OCI-LY3 (cell line): ENCODE results near the gene SERPINA4.

Experiments
- H2AFZ ChIP-seq: fragments of 200-600, 300-600 bp; shearing (Covaris generic); 2 replicates; pipeline ENCODE4 v1.6.0; 2014; ENCODE audit warnings: antibody characterized with exemption, low read depth, low read length
- H3K27ac ChIP-seq: fragments of 200-600, 300-600 bp; sonication (generic); 2 replicates; pipeline ENCODE4 v1.5.1; 2014; ENCODE audit warnings: mild to moderate bottlenecking, low read length, moderate library complexity, mixed read lengths
- H3K27me3 ChIP-seq: fragments of 200-600, 300-600 bp; sonication (generic); 2 replicates; pipeline ENCODE4 v1.6.1; 2014; ENCODE audit warnings: low read depth, low read length, mixed read lengths
- H3K36me3 ChIP-seq: fragments of 200-600, 300-600 bp; sonication (generic); replicated peaks from 2 replicates; pipeline ENCODE3; 2014; ENCODE audit warnings: low read depth, low read length, mixed read lengths
- H3K4me1 ChIP-seq: fragments of 300-600, 200-600 bp; sonication (generic); 2 replicates; pipeline ENCODE4 v1.6.1; 2014; ENCODE audit warnings: low read length, mixed read lengths
- H3K4me2 ChIP-seq: fragments of 200-600, 300-600 bp; sonication (generic); 2 replicates; pipeline ENCODE4 v1.6.1; 2014; ENCODE audit warnings: low read length, mixed read lengths
- H3K4me3 ChIP-seq: fragments of 300-600, 200-600 bp; sonication (generic); 2 replicates; pipeline ENCODE4 v1.5.1; 2014; ENCODE audit warnings: antibody characterized with exemption, mild to moderate bottlenecking, low read length, moderate library complexity
- H3K79me2 ChIP-seq: fragments of 300-600, 200-600 bp; shearing (Covaris generic); 2 replicates; pipeline ENCODE4 v1.6.1; 2014; ENCODE audit warnings: mild to moderate bottlenecking, low read length, mixed read lengths
- H3K9ac ChIP-seq: fragments of 300-600, 200-600 bp; shearing (Covaris generic); 2 replicates; pipeline ENCODE4 v1.6.0; 2014; ENCODE audit warnings: mild to moderate bottlenecking, low read length, moderate library complexity
- H3K9me3 ChIP-seq: fragments of 200-600, 300-600 bp; shearing (Covaris generic); 2 replicates; pipeline ENCODE4 v1.6.1; 2014; ENCODE audit warnings: low read length, mixed read lengths; ENCODE audit not compliant: insufficient read depth
- H4K20me1 ChIP-seq: fragments of 200-600, 300-600 bp; sonication (generic); 2 replicates; pipeline ENCODE4 v1.6.1; 2016; ENCODE audit warnings: low read length, mixed read lengths; ENCODE audit not compliant: insufficient read depth
- EZH2phosphoT487 ChIP-seq: fragments of 200-600 bp; shearing (Covaris generic); IDR thresholded peaks from 2 replicates; pipeline ENCODE4 v1.6.1; 2018; ENCODE audit warnings: antibody characterized with exemption, mixed run types, low read depth
- TF ChIP-seq, protein P1 (sequence below): fragments of 200-600, 300-600 bp; sonication (generic); IDR thresholded peaks from 2 replicates; pipeline ENCODE4 v1.5.1; 2014; ENCODE audit warnings: antibody characterized with exemption, low read length, low read depth

SERPINA4 gene

DNA sequence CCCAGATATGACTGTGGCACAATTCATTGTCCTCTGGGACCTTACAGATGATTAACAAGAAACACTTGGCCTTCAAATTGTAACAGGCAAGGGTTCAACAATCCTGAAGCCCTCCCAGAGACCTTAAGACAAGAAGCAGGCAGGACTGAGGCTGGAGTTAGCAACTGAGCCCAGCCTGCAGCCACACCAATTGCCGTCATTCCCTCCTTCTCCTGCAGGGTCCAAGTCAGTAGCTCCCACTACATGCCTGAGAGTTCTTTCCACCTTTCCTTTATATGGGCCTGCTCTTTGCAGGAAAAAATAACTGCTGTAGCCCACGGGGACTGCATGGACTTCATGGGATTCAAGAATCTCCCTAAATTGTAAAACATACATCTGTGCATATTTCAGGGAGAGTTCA lies 2.4 kb upstream of the SERPINA4 start:
- Histone ChIP-seq H3K27ac (no peak overlapping the region), H2AFZ (no peak overlapping the region), H3K9me3 (no peaks in the 10 kb centered on the region), H3K9ac (no peak overlapping the region), H3K4me1 (no peaks in the 10 kb centered on the region), H3K4me3 (no peak overlapping the region), H3K36me3 (no peaks in the 10 kb centered on the region), H4K20me1 (no peaks in the 10 kb centered on the region), H3K4me2 (no peak overlapping the region), H3K27me3 (0 out of 2 replicates have a peak, but pooled peaks cover 5% of the 10 kb centered on the region), H3K79me2 (no peaks in the 10 kb centered on the region)
- TF ChIP-seq, protein P1, sequence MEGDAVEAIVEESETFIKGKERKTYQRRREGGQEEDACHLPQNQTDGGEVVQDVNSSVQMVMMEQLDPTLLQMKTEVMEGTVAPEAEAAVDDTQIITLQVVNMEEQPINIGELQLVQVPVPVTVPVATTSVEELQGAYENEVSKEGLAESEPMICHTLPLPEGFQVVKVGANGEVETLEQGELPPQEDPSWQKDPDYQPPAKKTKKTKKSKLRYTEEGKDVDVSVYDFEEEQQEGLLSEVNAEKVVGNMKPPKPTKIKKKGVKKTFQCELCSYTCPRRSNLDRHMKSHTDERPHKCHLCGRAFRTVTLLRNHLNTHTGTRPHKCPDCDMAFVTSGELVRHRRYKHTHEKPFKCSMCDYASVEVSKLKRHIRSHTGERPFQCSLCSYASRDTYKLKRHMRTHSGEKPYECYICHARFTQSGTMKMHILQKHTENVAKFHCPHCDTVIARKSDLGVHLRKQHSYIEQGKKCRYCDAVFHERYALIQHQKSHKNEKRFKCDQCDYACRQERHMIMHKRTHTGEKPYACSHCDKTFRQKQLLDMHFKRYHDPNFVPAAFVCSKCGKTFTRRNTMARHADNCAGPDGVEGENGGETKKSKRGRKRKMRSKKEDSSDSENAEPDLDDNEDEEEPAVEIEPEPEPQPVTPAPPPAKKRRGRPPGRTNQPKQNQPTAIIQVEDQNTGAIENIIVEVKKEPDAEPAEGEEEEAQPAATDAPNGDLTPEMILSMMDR: no peak
- TF ChIP-seq EZH2phosphoT487: no peak

- no peak for TF ChIP-seq EZH2phosphoT487
- TF ChIP-seq, protein P1: no peak
- no peaks in the 10 kb centered on the region for H3K36me3 ChIP-seq
- no peak overlapping the region for H2AFZ ChIP-seq
- no peaks in the 10 kb centered on the region for H3K4me1 ChIP-seq
- H3K27ac ChIP-seq: no peak overlapping the region
- no peak overlapping the region for H3K4me3 ChIP-seq
- H3K79me2 ChIP-seq: no peaks in the 10 kb centered on the region
- H4K20me1 ChIP-seq: no peaks in the 10 kb centered on the region
- H3K4me2 ChIP-seq: no peak overlapping the region
- H3K27me3 ChIP-seq: 0 out of 2 replicates have a peak, but pooled peaks cover 5% of the 10 kb centered on the region
- no peaks in the 10 kb centered on the region for H3K9me3 ChIP-seq
- H3K9ac ChIP-seq: no peak overlapping the region
These were observed 1.5 kb upstream of the SERPINA4 start for GRCh38 chr14:94559638-94560290.

- Histone ChIP-seq H3K27ac (no peak overlapping the region), H3K9ac (no peak overlapping the region), H3K4me1 (no peaks in the 10 kb centered on the region), H4K20me1 (no peaks in the 10 kb centered on the region), H3K4me2 (no peak overlapping the region), H3K79me2 (no peaks in the 10 kb centered on the region), H3K9me3 (no peaks in the 10 kb centered on the region), H3K27me3 (0 out of 2 replicates have a peak, but pooled peaks cover 5% of the 10 kb centered on the region), H2AFZ (no peak overlapping the region), H3K4me3 (no peak overlapping the region), H3K36me3 (no peaks in the 10 kb centered on the region)
- no peak for TF ChIP-seq EZH2phosphoT487
- TF ChIP-seq, protein P1: no peak
These were observed 964 bp upstream of the SERPINA4 start for GRCh38 chr14:94560291-94560665.

DNA sequence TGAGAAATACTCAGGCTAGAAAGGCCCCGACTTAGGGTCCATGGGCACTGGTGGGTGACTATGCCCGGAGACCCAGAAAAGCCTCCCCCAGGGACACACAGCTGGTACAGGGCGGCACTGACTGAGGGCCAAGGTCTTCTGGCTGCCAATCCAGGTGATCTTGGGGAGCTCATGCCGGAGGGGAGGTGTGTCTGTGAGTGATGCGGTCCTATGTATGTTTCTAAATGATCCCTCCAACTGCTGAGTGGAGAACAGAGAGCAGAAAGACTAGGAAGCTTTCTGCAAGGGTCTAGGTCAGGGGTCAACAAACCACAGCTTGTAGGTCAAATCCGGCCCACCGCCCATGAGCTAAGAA lies 391 bp downstream of the SERPINA4 start:
- Histone ChIP-seq H3K36me3 (no peaks in the 10 kb centered on the region), H3K4me3 (no peak overlapping the region), H4K20me1 (no peaks in the 10 kb centered on the region), H2AFZ (no peak overlapping the region), H3K27ac (no peak overlapping the region), H3K4me2 (no peak overlapping the region), H3K9me3 (no peaks in the 10 kb centered on the region), H3K4me1 (no peaks in the 10 kb centered on the region), H3K9ac (no peak overlapping the region), H3K79me2 (no peaks in the 10 kb centered on the region), H3K27me3 (peaks cover 12% of the 10 kb centered on the region; the same call in 1 of the 2 replicates)
- no peak for TF ChIP-seq EZH2phosphoT487
- TF ChIP-seq, protein P1: no peak
